Astrocyte of the spinal cord (primary cell): Measurements from ENCODE around the gene TRPM3.

Experiments
- DNase-seq: peaks from one replicate; pipeline ENCODE4 v3.0.0; 2011; ENCODE audit warnings: low read depth, low spot score
- H3K4me3 ChIP-seq: 2 replicates; pipeline ENCODE4 v1.5.1; 2011; ENCODE audit warnings: low read depth, mild to moderate bottlenecking, low read length, moderate library complexity
- CTCF ChIP-seq: IDR thresholded peaks from 2 replicates; pipeline ENCODE4 v1.5.1; 2012; ENCODE audit warnings: low read depth, mild to moderate bottlenecking, low read length, inconsistent platforms
- in situ Hi-C: cut with HindIII; loops from 2 replicates; pipeline ENCODE4 v1.10.0; 2017; ENCODE audit warnings: low sequenced_read_pairs

Gene TRPM3

GRCh38 chr9:70529377-70529776, 592.0 kb downstream of the TRPM3 start:
- in situ Hi-C loops = no loop called here
- H3K4me3 ChIP-seq = no peak overlapping the region
- DNase-seq = no peak
- TF ChIP-seq CTCF = no peak

- in situ Hi-C loops = no loop called here
- no peak overlapping the region for H3K4me3 ChIP-seq
- no peak for DNase-seq
- TF ChIP-seq CTCF = no peak
Measured at GRCh38 chr9:70526902-70527301, 594.5 kb downstream of the TRPM3 start.

GRCh38 chr9:70525519-70525918, 595.9 kb downstream of the TRPM3 start:
- no peak for TF ChIP-seq CTCF
- DNase-seq = no peak
- H3K4me3 ChIP-seq = no peak overlapping the region
- in situ Hi-C loops = no loop called here

GRCh38 chr9:70519912-70520724, 601.3 kb downstream of the TRPM3 start:
- no peak for DNase-seq
- H3K4me3 ChIP-seq = no peak overlapping the region
- in situ Hi-C loops = no loop called here
- no peak for TF ChIP-seq CTCF

GRCh38 chr9:70517926-70518610, 603.4 kb downstream of the TRPM3 start:
- in situ Hi-C loops = no loop called here
- H3K4me3 ChIP-seq = no peak overlapping the region
- TF ChIP-seq CTCF = no peak
- no peak for DNase-seq

GRCh38 chr9:70514273-70514672, 607.1 kb downstream of the TRPM3 start:
- no peak for DNase-seq
- in situ Hi-C loops = no loop called here
- no peak overlapping the region for H3K4me3 ChIP-seq
- TF ChIP-seq CTCF = no peak
